Measurements from ENCODE around the gene IFI44L.

IFI44L gene

GRCh38 chr1:78650114-78650660, 29.9 kb downstream of the IFI44L start:
- no peak overlapping the region for H3K4me3 ChIP-seq (ENCODE audit: low read depth, low read length)
- DNase-seq (ENCODE audit: low read depth), result no peak
- TF ChIP-seq CTCF (IDR thresholded peaks at IDR 0.05; ENCODE audit: control insufficient read depth, extremely low read depth, insufficient read depth), result no peak

GRCh38 chr1:78651241-78651640, 31.0 kb downstream of the IFI44L start:
- TF ChIP-seq CTCF (IDR thresholded peaks at IDR 0.05; ENCODE audit: control insufficient read depth, extremely low read depth, insufficient read depth), result no peak
- no peak overlapping the region for H3K4me3 ChIP-seq (ENCODE audit: low read depth, low read length)
- DNase-seq (ENCODE audit: low read depth), result no peak

GRCh38 chr1:78652019-78652560, 31.8 kb downstream of the IFI44L start:
- no peak for DNase-seq (ENCODE audit: low read depth)
- no peak overlapping the region for H3K4me3 ChIP-seq (ENCODE audit: low read depth, low read length)
- no peak for TF ChIP-seq CTCF (IDR thresholded peaks at IDR 0.05; ENCODE audit: control insufficient read depth, extremely low read depth, insufficient read depth)

- TF ChIP-seq CTCF (IDR thresholded peaks at IDR 0.05; ENCODE audit: control insufficient read depth, extremely low read depth, insufficient read depth), result no peak
- H3K4me3 ChIP-seq (ENCODE audit: low read depth, low read length), result no peak overlapping the region
- no peak for DNase-seq (ENCODE audit: low read depth)
Measured at GRCh38 chr1:78658901-78659300, 38.7 kb downstream of the IFI44L start.

GRCh38 chr1:78663923-78664322, 43.7 kb downstream of the IFI44L start:
- no peak overlapping the region for H3K4me3 ChIP-seq (ENCODE audit: low read depth, low read length)
- TF ChIP-seq CTCF (IDR thresholded peaks at IDR 0.05; ENCODE audit: control insufficient read depth, extremely low read depth, insufficient read depth), result no peak
- no peak for DNase-seq (ENCODE audit: low read depth)

- H3K4me3 ChIP-seq (ENCODE audit: low read depth, low read length), result no peak overlapping the region
- DNase-seq (ENCODE audit: low read depth), result no peak
- TF ChIP-seq CTCF (IDR thresholded peaks at IDR 0.05; ENCODE audit: control insufficient read depth, extremely low read depth, insufficient read depth), result no peak
Measured at GRCh38 chr1:78664763-78665162, 44.5 kb downstream of the IFI44L start.

- no peak for DNase-seq (ENCODE audit: low read depth)
- no peak overlapping the region for H3K4me3 ChIP-seq (ENCODE audit: low read depth, low read length)
- no peak for TF ChIP-seq CTCF (IDR thresholded peaks at IDR 0.05; ENCODE audit: control insufficient read depth, extremely low read depth, insufficient read depth)
Measured at GRCh38 chr1:78665809-78666208, 45.6 kb downstream of the IFI44L start.

Data from LNCaP clone FGC (cell line).